Stomach (tissue), 9 donors: ENCODE results near the gene MRPS18B. TPM values are rescaled to one million over a fixed set of nuclear protein-coding genes. Genes with fewer than 3 reads are reported as not detected.

Experiments
- DNase-seq, 2 donors: peaks; one replicate each; pipeline versions ENCODE4 v3.0.0 to v3.0.0-alpha.2; 2013 to 2019
- H3K27ac ChIP-seq, 5 donors: fragments of 200-600 bp in 4 of 5; sonication (generic) in 4 of 5; one replicate each; pipeline ENCODE4 v1.5.1; 2013 to 2019; ENCODE audit warnings: mild to moderate bottlenecking in 1 of 5, moderate library complexity in 1 of 5
- H3K27me3 ChIP-seq, 3 donors: fragments of 200-600 bp; sonication (generic); one replicate each; pipeline ENCODE4 v1.5.1; 2017 to 2019; ENCODE audit warnings: mixed run types in 1 of 3
- H3K36me3 ChIP-seq, 4 donors: fragments of 200-600 bp; sonication (generic); 1 replicate in 3 of 4; 2 replicates in 1 of 4; pipeline ENCODE4 v1.5.1; 2016 to 2019
- H3K4me1 ChIP-seq, 4 donors: fragments of 200-600 bp; sonication (generic); one replicate each; pipeline ENCODE4 v1.5.1; 2016 to 2019
- H3K4me3 ChIP-seq, 4 donors: fragments of 200-600 bp; sonication (generic) in 3 of 4; one replicate each; pipeline ENCODE4 v1.5.1; 2016 to 2019; ENCODE audit warnings: mild to moderate bottlenecking in 1 of 4
- H3K9me3 ChIP-seq, 4 donors: fragments of 200-600 bp; sonication (generic); one replicate each; pipeline ENCODE4 v1.5.1; 2016 to 2019
- CTCF ChIP-seq, 7 experiments: fragments of 450-650 bp in 4 of 7; fragments of 200-600 bp in 3 of 7; sonication (generic) in 3 of 7; IDR thresholded peaks; one replicate each; pipeline ENCODE4 v1.5.1; 2016 to 2019; ENCODE audit warnings: antibody characterized with exemption in 7 of 7, control low read depth in 2 of 7, mild to moderate bottlenecking in 1 of 7
- EP300 ChIP-seq: sonication (generic); formaldehyde crosslinking; IDR thresholded peaks from one replicate; pipeline ENCODE4 v1.6.1; 2017; ENCODE audit warnings: antibody characterized with exemption
- POLR2A ChIP-seq, 4 donors: fragments of 450-650 bp; IDR thresholded peaks; one replicate each; pipeline ENCODE4 v1.6.1; 2016; ENCODE audit warnings: antibody characterized with exemption in 4 of 4, control low read depth in 2 of 4, mild to moderate bottlenecking in 1 of 4, moderate library complexity in 1 of 4
- POLR2AphosphoS5 ChIP-seq, 3 donors: sonication (generic); formaldehyde crosslinking; IDR thresholded peaks; one replicate each; pipeline ENCODE4 v1.6.1; 2016; ENCODE audit warnings: antibody characterized with exemption in 3 of 3
- WGBS, 5 donors: extraction: QIAGEN DNeasy Blood & Tissue Kit in 3 of 5; methylation state at CpG; one replicate each; pipeline versions ENCODE4 v1.1.5 to v1.1.7; 2013 to 2018; 5-methylcytosine and 5-hydroxymethylcytosine counted together
- intact Hi-C: fragments of 100-400 bp; cut with DNase I; formaldehyde crosslinking; loops from one replicate; pipeline ENCODE4 v1.15.1; 2023; ENCODE audit warnings: low total_unique reads
- polyA plus RNA-seq, 3 donors: library from polyadenylated mRNA; stranded (reverse); fragments of 200-250 nt; gene quantifications; one replicate each; pipeline ENCODE4 v1.2.3, GENCODE V29; 2013
- total RNA-seq, 5 donors: library from RNA; depleted of rRNA; stranded (reverse); fragments of >200 nt; gene quantifications; one replicate each; pipeline versions ENCODE4 v1.1.0 to v1.2.3, GENCODE V29; 2014 to 2016
- donor health status: healthy with polysubstance abuse.
- donor health status: Bipolar disorder and iron deficiency.
- donor health status: healthy.

Gene MRPS18B
- total and polyA plus RNA-seq, 8 donors: 6.4 to 71.2 (median 44.4) TPM

GRCh38 chr6:30599625-30600324 is 17.9 kb upstream of the MRPS18B start:
- peaks cover 37 to 66% (median 51%) of the 10 kb centered on the region in 4 donors for H3K36me3 ChIP-seq

GRCh38 chr6:30600451-30600961 is 17.1 kb upstream of the MRPS18B start:
- intact Hi-C loops: no loop called here
- 55 to 75% (median 67%) methylated on average over 9 to 10 of the region's 10 CpGs for WGBS, 5 donors
- peak; percentile 28 to 42 for DNase-seq
- H3K27ac ChIP-seq: no peak overlapping the region
- peaks cover 45 to 66% (median 53%) of the 10 kb centered on the region in 4 donors for H3K36me3 ChIP-seq
- TF ChIP-seq CTCF (IDR thresholded peaks at IDR 0.05) (no peak), POLR2AphosphoS5 (IDR thresholded peaks at IDR 0.05) (no peak), POLR2A (IDR thresholded peaks at IDR 0.05) (no peak), EP300 (no peak)
- H3K4me3 ChIP-seq: no peak overlapping the region
- H3K4me1 ChIP-seq: peaks cover 0 to 21% (median 0%) of the 10 kb centered on the region in 4 donors
- no peaks in the 10 kb centered on the region for H3K27me3 ChIP-seq
- no peaks in the 10 kb centered on the region for H3K9me3 ChIP-seq

More at GRCh38 chr6:30599625-30600324, 17.9 kb upstream of the MRPS18B start:
- no peak overlapping the region for H3K27ac ChIP-seq
- 66 to 74% (median 69%) methylated on average over 13 of the region's 13 CpGs for WGBS, 5 donors
- TF ChIP-seq CTCF (IDR thresholded peaks at IDR 0.05) (no peak), EP300 (no peak), POLR2AphosphoS5 (IDR thresholded peaks at IDR 0.05) (no peak), POLR2A (IDR thresholded peaks at IDR 0.05) (no peak)
- DNase-seq: no peak
- H3K27me3 ChIP-seq: no peaks in the 10 kb centered on the region
- H3K9me3 ChIP-seq: no peaks in the 10 kb centered on the region
- intact Hi-C loops: loop anchor here (10.0 kb wide), 1 partner anchor 55 kb away; no protein-coding TSS in a partner anchor
- peaks cover 0 to 21% (median 0%) of the 10 kb centered on the region in 4 donors for H3K4me1 ChIP-seq
- no peak overlapping the region for H3K4me3 ChIP-seq

- TF ChIP-seq EP300 (no peak), POLR2A (IDR thresholded peaks at IDR 0.05) (no peak), POLR2AphosphoS5 (IDR thresholded peaks at IDR 0.05) (peak in 1 of 3 donors; percentile 8)
- H3K27ac ChIP-seq: no peak overlapping the region
- intact Hi-C loops: no loop called here
- peaks cover 54 to 75% (median 62%) of the 10 kb centered on the region in 4 donors for H3K36me3 ChIP-seq
- H3K27me3 ChIP-seq: no peaks in the 10 kb centered on the region
- peaks cover 0 to 21% (median 0%) of the 10 kb centered on the region in 4 donors for H3K4me1 ChIP-seq
- no peak overlapping the region for H3K4me3 ChIP-seq
- no peaks in the 10 kb centered on the region for H3K9me3 ChIP-seq
- 63 to 70% (median 69%) methylated on average over 6 of the region's 6 CpGs for WGBS, 5 donors
- DNase-seq: no peak
Observed at GRCh38 chr6:30601436-30601814, 16.2 kb upstream of the MRPS18B start.

- 89 to 93% (median 89%) methylated on average over 28 to 39 of the region's 39 CpGs for WGBS, 5 donors
- Histone ChIP-seq H3K9me3 (no peaks in the 10 kb centered on the region), H3K36me3 (peaks cover 60 to 76% (median 68%) of the 10 kb centered on the region in 4 donors), H3K27me3 (no peaks in the 10 kb centered on the region), H3K4me3 (no peak overlapping the region), H3K27ac (no peak overlapping the region), H3K4me1 (peaks cover 0 to 21% (median 0%) of the 10 kb centered on the region in 4 donors)
- TF ChIP-seq POLR2AphosphoS5 (IDR thresholded peaks at IDR 0.05): peak in 2 of 3 donors; percentile 1 to 9
- TF ChIP-seq EP300: no peak
- intact Hi-C loops: no loop called here
- DNase-seq: no peak
Observed at GRCh38 chr6:30601815-30602641, 15.6 kb upstream of the MRPS18B start.

- intact Hi-C loops: no loop called here
- TF ChIP-seq EP300: no peak
- no peak for TF ChIP-seq POLR2A (IDR thresholded peaks at IDR 0.05)
- TF ChIP-seq POLR2AphosphoS5 (IDR thresholded peaks at IDR 0.05): no peak
- TF ChIP-seq CTCF (IDR thresholded peaks at IDR 0.05): no peak
- Histone ChIP-seq H3K27me3 (no peaks in the 10 kb centered on the region), H3K36me3 (peaks cover 78 to 92% (median 88%) of the 10 kb centered on the region in 4 donors), H3K4me1 (peaks cover 0 to 22% (median 11%) of the 10 kb centered on the region in 4 donors), H3K9me3 (no peaks in the 10 kb centered on the region), H3K27ac (no peak overlapping the region), H3K4me3 (no peak overlapping the region)
- 91 to 96% (median 92%) methylated on average over 13 of the region's 13 CpGs for WGBS, 5 donors
- DNase-seq: no peak
Observed at GRCh38 chr6:30603961-30604360, 13.7 kb upstream of the MRPS18B start.
